Mesodermal cell (in vitro differentiated cells): Measurements from ENCODE around the gene NT5DC4.

ENCODE experiments used
- H3K27ac ChIP-seq: 2 replicates; pipeline ENCODE4 v1.7.0; 2013; ENCODE audit warnings: mild to moderate bottlenecking, low read depth, low read length, moderate library complexity; ENCODE audit not compliant: severe bottlenecking
- H3K36me3 ChIP-seq: 2 replicates; pipeline ENCODE4 v1.7.1; 2013; ENCODE audit warnings: mild to moderate bottlenecking, low read length, moderate library complexity; ENCODE audit not compliant: control insufficient read depth, insufficient read depth
- H3K4me1 ChIP-seq: one replicate; pipeline ENCODE4 v1.7.1; 2013; ENCODE audit warnings: mild to moderate bottlenecking, low read length; ENCODE audit not compliant: insufficient read depth, control insufficient read depth, poor library complexity, severe bottlenecking
- H3K4me3 ChIP-seq: 2 replicates; pipeline ENCODE4 v1.7.0; 2013; ENCODE audit warnings: low read length, control low read depth, mild to moderate bottlenecking; ENCODE audit not compliant: insufficient read depth, poor library complexity, severe bottlenecking; ENCODE audit errors: extremely low read depth
- H3K9me3 ChIP-seq: 2 replicates; pipeline ENCODE4 v1.7.1; 2013; ENCODE audit warnings: mild to moderate bottlenecking, low read length, moderate library complexity; ENCODE audit not compliant: control insufficient read depth
- WGBS, 2 experiments: methylation state at CpG; one replicate each; pipeline ENCODE4 v1.1.5; 2013; ENCODE audit warnings: missing lambda C conversion rate in 2 of 2; ENCODE audit not compliant: insufficient coverage in 2 of 2; 5-methylcytosine and 5-hydroxymethylcytosine counted together

Gene NT5DC4

DNA sequence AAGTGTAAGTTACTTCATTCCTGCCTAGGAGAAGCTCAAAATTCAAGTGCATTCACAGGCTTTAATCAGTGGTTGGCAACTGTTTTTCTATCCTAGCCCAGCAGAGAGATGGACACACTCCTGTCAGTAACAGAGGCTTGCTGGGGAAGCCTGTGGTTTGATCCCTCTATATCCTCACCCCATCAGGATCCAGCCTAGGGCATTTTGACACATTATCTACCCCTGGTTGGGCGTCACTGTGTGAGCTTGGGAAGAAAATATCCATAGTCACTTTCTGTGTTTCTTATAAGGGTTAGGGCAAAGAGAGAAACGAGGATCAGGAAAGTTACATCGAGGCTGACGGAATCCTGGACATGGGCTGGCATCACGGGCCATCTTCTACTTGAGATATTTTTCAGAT lies 10.0 kb downstream of the NT5DC4 start:
- Histone ChIP-seq H3K9me3 (no peaks in the 10 kb centered on the region), H3K27ac (no peak overlapping the region), H3K4me3 (no peak overlapping the region), H3K36me3 (no peaks in the 10 kb centered on the region), H3K4me1 (peaks cover 4% of the 10 kb centered on the region)
- WGBS, 2 experiments, result 80 to 90% methylated on average over 1 to 2 of the region's 5 CpGs

- Histone ChIP-seq H3K4me1 (peaks cover 2% of the 10 kb centered on the region), H3K27ac (no peak overlapping the region), H3K4me3 (no peak overlapping the region), H3K36me3 (no peaks in the 10 kb centered on the region), H3K9me3 (no peaks in the 10 kb centered on the region)
- WGBS, 2 experiments, result no CpG with 5 or more reads among the region's 2 CpGs
Measured at GRCh38 chr2:112731479-112731878, 10.7 kb downstream of the NT5DC4 start.

DNA sequence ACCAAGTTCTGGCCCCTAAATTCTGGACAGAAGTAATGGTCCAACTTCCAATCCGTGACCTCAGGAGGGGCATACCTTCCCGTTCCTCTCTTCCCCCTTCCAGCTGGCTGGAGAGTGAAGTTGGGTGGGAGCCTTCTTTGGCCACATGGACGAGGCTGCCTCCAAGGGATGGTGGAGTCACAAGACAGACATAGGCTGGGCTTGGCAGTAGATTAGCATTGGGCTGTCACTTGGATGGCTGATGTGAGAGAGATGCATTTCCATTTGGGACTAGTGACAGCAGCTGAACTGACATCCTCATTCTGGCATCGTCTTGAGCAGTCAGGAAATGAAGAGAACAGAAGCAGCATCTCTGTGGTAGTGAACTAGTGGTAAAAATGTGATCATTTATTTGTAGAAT lies 12.6 kb downstream of the NT5DC4 start:
- WGBS, 2 experiments, result 77 to 90% methylated on average over 2 to 4 of the region's 4 CpGs
- Histone ChIP-seq H3K36me3 (peaks cover 16% of the 10 kb centered on the region), H3K4me1 (no peaks in the 10 kb centered on the region), H3K27ac (no peak overlapping the region), H3K4me3 (no peak overlapping the region), H3K9me3 (no peaks in the 10 kb centered on the region)

DNA sequence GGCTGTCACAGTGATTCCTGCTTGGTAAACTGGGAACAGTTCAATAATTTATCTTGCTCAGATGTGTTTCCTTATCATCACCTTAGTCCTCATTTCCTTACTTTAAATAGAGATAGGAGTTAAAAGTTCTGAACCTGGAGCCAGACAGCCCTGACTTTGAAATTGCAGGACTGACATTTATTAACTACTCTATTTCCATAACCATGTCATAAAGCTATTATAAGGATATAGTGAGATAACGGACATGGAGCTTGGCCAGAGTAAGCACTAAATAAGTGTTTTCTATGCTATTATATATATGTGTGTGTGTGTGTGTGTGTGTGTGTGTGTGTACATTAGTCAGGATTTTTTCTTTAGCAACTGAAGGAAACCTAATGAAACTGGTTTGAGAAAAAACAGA lies 13.1 kb downstream of the NT5DC4 start:
- Histone ChIP-seq H3K9me3 (no peaks in the 10 kb centered on the region), H3K4me1 (no peaks in the 10 kb centered on the region), H3K4me3 (no peak overlapping the region), H3K36me3 (peaks cover 20% of the 10 kb centered on the region), H3K27ac (no peak overlapping the region)
- no CpG with 5 or more reads among the region's 1 CpG for WGBS, 2 experiments

GRCh38 chr2:112737542-112738232 lies 16.9 kb downstream of the NT5DC4 start:
- WGBS, 2 experiments, result 100% methylated on average over 1 of the region's 1 CpG; no CpG with 5 or more reads in 1 of the 2 experiments
- H3K36me3 ChIP-seq, result peaks cover 58% of the 10 kb centered on the region
- no peak overlapping the region for H3K4me3 ChIP-seq
- no peaks in the 10 kb centered on the region for H3K9me3 ChIP-seq
- no peaks in the 10 kb centered on the region for H3K4me1 ChIP-seq
- no peak overlapping the region for H3K27ac ChIP-seq

DNA sequence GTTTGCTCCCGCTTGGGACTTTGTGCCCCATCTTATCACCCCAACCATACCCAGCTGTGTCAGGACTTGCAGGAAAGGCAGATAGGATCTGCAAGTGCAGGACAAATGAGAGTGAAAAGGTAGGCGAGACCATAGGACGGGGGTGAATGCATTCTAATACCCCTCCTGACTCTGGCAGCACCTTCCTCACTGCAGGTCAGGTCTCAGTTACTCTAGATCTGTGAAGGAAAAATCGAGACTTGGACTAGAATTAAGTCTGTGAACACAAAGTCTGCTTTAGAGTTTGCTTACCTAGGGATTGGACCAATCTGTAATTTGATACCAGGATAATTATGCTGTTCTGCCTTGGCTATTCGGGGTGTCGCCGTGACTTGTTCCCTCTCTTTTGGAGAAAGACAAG lies 19.7 kb downstream of the NT5DC4 start:
- no peaks in the 10 kb centered on the region for H3K4me1 ChIP-seq
- H3K27ac ChIP-seq, result no peak overlapping the region
- H3K4me3 ChIP-seq, result no peak overlapping the region
- WGBS, 2 experiments, result 82 to 100% methylated on average over 2 to 5 of the region's 7 CpGs
- no peaks in the 10 kb centered on the region for H3K9me3 ChIP-seq
- H3K36me3 ChIP-seq, result peaks cover 75% of the 10 kb centered on the region

DNA sequence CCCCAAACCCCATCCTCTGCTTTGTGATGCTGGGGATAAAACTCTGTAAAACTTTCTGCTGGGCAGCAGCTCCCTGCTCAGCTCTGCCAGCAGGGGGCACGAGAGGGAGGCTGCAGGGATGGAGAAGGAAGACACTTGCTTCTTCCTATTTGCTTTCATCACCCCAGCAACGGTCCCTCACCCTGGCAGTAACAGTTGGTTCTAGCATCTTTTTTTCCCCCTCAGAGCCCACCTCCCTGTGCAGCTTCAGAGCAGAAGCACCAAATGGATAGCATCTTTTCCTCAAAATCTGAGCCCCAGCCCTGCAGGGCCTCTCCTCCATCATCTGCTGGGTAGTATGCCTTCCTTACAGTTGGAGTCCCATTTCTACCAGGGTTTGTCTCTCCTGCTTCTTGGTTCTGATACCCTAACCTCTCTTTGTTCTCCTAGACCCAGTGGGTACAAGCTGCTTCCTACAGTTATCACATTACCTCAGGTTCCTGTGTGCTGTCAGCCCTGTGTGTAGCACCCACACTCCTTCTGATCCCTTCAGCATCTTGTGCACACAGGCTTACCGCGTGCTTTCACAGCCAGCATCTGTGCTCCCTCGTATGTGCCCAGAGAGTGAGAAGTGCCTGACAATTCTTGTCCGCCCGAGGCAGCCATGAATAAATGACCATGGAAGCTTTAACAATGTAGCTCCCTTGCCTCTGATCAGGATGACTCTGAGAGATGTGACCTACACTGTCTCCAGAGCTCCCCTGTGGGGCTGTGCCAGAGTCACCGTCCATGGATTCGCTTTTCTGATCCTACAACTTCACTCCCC lies 29.1 kb downstream of the NT5DC4 start:
- WGBS, 2 experiments, result 85 to 89% methylated on average over 8 of the region's 9 CpGs
- Histone ChIP-seq H3K27ac (no peak overlapping the region), H3K4me1 (no peaks in the 10 kb centered on the region), H3K36me3 (peaks cover 60% of the 10 kb centered on the region), H3K9me3 (no peaks in the 10 kb centered on the region), H3K4me3 (no peak overlapping the region)

DNA sequence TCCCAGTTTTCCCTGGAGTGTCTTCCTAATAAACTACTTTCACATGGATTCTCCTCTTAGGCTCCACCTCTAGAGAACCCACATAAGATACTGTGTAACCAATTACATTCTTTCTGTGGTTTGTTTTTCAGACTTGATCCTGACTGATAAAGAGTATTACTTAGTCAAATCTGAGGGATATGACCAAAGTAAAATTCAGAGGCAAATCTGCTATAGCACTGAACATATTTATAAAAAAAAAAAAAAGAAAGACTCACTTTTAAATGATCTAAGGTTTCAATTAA lies 29.7 kb downstream of the NT5DC4 start:
- Histone ChIP-seq H3K9me3 (no peaks in the 10 kb centered on the region), H3K4me1 (no peaks in the 10 kb centered on the region), H3K36me3 (peaks cover 62% of the 10 kb centered on the region), H3K27ac (no peak overlapping the region), H3K4me3 (no peak overlapping the region)

GRCh38 chr2:112751451-112752197 lies 30.8 kb downstream of the NT5DC4 start:
- no peaks in the 10 kb centered on the region for H3K9me3 ChIP-seq
- H3K27ac ChIP-seq, result no peak overlapping the region
- H3K4me3 ChIP-seq, result no peak overlapping the region
- peaks cover 66% of the 10 kb centered on the region for H3K36me3 ChIP-seq
- no peaks in the 10 kb centered on the region for H3K4me1 ChIP-seq

DNA sequence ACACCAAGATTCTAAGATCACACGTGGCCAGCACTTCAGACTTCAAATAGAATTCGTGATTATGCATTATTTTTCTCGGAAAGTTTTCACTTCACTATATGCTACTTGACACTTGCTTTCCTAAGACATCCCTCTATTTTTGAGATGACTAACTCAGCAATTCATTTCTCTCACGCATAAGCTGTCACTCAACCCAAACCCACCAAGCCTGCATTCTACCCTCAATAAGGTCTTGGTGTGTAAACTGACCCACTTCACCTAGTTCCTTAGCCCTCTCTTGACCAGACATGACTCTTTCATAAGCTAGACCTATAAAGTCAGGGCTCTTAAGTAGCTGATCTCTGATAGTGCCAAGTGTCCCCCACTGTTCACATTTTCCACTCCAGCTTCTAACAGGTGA lies 31.8 kb downstream of the NT5DC4 start:
- Histone ChIP-seq H3K4me1 (no peaks in the 10 kb centered on the region), H3K36me3 (peaks cover 68% of the 10 kb centered on the region), H3K27ac (no peak overlapping the region), H3K4me3 (no peak overlapping the region), H3K9me3 (no peaks in the 10 kb centered on the region)
- WGBS, 2 experiments, result 96% methylated on average over 4 of the region's 4 CpGs

GRCh38 chr2:112754564-112754963 lies 33.7 kb downstream of the NT5DC4 start:
- Histone ChIP-seq H3K27ac (no peak overlapping the region), H3K4me3 (no peak overlapping the region), H3K36me3 (peaks cover 83% of the 10 kb centered on the region), H3K4me1 (no peaks in the 10 kb centered on the region), H3K9me3 (no peaks in the 10 kb centered on the region)
- WGBS, 2 experiments, result 100% methylated on average over 1 of the region's 1 CpG
